Astrocyte of the cerebellum (primary cell): ENCODE results near the gene TENM4.

ENCODE experiments used
- DNase-seq: peaks from one replicate; pipeline ENCODE4 v3.0.0-alpha.2; 2011; ENCODE audit warnings: low read depth
- H3K4me3 ChIP-seq: 2 replicates; pipeline ENCODE4 v1.5.1; 2011; ENCODE audit warnings: mild to moderate bottlenecking, low read depth, low read length, moderate library complexity
- in situ Hi-C: cut with HindIII; loops from 2 replicates; pipeline ENCODE4 v1.10.0; 2017; ENCODE audit warnings: low sequenced_read_pairs
- TF ChIP-seq, protein P1 (sequence below): IDR thresholded peaks from 2 replicates; pipeline ENCODE4 v1.5.1; 2012; ENCODE audit warnings: low read length, low read depth, moderate library complexity, mild to moderate bottlenecking; ENCODE audit errors: missing control alignments

The TENM4 gene

DNA sequence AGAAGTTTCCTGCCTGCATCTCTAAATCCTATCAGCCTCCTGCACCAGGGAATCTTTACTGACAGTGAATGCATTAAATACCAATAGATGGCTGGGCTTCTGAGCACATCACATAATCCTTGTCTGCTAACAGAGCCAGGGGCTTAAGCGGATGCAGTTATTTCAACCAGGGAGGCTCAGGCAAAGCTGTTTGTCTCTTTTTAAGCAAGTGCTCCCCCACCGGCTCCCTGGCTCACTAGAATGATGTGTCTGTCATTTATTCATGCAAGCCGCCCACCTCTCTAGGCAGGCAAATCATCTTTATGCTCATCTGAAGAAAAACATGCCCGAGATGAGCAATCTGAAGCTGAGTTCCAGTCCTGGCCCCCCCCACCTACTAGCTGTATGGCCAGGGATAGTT is 182.3 kb downstream of the TENM4 start:
- DNase-seq: no peak
- TF ChIP-seq, protein P1, sequence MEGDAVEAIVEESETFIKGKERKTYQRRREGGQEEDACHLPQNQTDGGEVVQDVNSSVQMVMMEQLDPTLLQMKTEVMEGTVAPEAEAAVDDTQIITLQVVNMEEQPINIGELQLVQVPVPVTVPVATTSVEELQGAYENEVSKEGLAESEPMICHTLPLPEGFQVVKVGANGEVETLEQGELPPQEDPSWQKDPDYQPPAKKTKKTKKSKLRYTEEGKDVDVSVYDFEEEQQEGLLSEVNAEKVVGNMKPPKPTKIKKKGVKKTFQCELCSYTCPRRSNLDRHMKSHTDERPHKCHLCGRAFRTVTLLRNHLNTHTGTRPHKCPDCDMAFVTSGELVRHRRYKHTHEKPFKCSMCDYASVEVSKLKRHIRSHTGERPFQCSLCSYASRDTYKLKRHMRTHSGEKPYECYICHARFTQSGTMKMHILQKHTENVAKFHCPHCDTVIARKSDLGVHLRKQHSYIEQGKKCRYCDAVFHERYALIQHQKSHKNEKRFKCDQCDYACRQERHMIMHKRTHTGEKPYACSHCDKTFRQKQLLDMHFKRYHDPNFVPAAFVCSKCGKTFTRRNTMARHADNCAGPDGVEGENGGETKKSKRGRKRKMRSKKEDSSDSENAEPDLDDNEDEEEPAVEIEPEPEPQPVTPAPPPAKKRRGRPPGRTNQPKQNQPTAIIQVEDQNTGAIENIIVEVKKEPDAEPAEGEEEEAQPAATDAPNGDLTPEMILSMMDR: no peak
- in situ Hi-C loops: no loop called here
- H3K4me3 ChIP-seq: no peak overlapping the region

DNA sequence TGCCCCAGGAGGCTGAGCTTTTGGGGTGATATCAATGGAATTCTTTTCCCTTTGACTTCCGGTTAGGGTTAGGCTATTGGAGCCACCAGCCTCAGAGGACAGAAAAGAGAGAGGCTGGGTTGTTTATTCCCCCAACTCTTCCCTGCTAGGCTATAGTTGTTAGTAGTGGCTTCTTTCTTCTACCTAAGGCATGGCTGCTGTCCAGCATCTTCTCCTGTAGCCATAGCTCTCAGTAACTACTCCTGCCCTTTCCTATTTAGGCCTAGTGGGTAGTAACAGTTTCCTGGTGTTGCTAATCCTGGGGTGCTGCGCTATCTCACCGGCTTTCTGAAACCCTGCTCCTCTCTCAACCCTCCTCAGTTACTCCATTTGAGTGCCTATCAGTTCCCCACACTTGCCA is 184.9 kb downstream of the TENM4 start:
- in situ Hi-C loops: no loop called here
- TF ChIP-seq, protein P1: no peak
- no peak for DNase-seq
- H3K4me3 ChIP-seq: no peak overlapping the region

DNA sequence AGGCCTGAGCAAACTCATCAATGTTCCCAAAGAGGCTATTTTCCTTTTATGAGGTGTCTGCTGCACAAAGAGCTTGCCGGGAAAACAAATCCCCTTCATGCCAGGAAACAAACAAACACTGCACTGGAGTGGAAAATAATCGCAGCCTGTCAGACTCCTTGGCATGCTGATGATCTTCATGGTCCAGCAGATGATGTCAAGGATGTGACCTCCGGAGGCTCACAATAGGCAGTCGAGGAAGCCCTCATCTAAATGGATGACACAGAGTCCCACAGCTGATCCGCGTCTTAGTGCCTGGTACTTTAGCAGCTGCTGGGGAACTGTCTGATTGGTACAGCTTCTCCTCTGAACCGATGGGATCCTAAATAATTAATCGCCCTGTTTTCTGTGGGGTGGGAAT is 187.6 kb downstream of the TENM4 start:
- DNase-seq: no peak
- no peak overlapping the region for H3K4me3 ChIP-seq
- in situ Hi-C loops: no loop called here
- TF ChIP-seq, protein P1: no peak

DNA sequence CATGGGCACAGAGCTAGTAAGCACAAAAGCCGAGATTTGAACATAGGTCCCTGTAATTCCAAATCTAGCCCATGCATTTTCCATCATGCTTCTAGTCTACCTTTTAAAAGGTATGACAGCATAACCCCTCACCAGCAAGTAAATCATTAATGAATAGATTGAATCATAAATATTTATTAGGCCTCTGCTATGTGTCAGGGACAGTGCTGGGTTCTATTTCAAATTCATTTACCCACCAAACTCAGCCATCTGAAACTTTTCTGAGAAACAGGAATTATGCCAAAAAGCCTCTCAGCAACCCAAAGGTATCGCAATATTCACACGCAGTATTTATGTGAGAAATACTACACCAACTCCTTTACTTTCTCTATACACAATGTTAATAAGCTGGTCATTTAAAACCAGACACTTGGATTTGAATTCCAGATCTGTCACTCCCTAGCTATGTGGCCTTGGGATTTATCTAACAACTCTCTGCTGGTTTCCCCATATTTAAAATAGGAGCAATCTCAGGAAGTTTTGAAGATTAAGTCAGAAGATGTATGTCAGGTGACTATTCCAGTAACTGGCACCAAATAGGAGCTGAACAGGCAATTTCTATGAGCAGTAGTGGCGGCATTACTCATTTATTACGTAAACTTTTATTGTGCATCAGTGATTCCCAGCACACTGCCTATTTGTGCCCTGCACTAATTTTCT is 191.4 kb downstream of the TENM4 start:
- no peak for DNase-seq
- TF ChIP-seq, protein P1: no peak
- H3K4me3 ChIP-seq: no peak overlapping the region
- in situ Hi-C loops: no loop called here

DNA sequence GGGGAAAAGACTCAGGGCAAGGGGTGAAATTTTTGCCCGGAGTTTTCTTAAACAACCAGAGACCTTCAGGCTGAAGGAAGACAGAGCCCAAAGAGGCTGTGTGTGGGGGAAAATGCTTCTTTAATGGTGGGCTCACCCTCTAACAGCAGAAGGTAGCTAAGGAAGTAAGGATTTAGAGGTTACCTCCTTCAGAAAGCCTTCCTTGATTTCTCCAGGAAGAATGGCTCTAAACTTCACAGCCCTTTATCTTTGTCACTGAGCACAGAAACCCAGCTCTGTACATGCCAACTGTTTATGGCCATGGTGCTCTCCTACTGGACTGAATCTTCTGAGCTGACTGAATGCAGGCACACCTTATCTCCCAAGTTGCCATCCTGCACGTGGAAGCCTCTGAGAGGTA is 196.0 kb downstream of the TENM4 start:
- in situ Hi-C loops: no loop called here
- H3K4me3 ChIP-seq: no peak overlapping the region
- no peak for DNase-seq
- TF ChIP-seq, protein P1: no peak

DNA sequence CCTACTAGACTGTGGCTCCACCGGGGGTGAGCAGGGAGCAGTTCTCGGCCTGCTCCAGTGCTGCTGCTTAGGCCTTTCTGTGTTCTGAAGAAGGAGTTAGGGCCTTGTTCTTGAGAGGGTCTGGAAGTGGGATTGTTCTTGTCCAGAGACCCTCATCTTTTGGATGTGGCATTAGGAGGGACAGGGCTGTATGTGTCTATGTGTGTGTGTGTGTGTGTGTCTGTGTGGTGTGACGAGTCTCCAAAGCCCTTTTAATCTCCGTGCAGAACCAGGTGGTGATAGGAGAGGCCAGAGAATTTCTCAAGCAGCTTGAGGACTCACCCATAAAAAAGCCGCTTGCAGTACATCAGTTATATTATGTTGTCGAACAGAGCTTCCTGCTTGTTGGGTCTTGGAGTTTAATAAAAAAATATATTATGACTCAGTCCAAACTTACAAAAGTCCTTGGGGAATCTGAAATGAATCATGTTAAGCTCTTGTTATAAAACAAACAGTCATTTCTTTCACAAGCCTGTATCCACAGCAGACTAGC is 196.5 kb downstream of the TENM4 start:
- no peak overlapping the region for H3K4me3 ChIP-seq
- TF ChIP-seq, protein P1: no peak
- peak; percentile 79 for DNase-seq
- in situ Hi-C loops: no loop called here
